MM.1S (cell line): Measurements from ENCODE around the gene ANP32A.

Experiments
- DNase-seq: peaks from one replicate; pipeline ENCODE4 v3.0.0-alpha.2; 2015
- H2AFZ ChIP-seq: fragments of 300-600 bp; sonication (generic); 2 replicates; pipeline ENCODE4 v1.6.0; 2016; ENCODE audit warnings: antibody characterized with exemption, low read length
- H3F3A ChIP-seq: fragments of 300-600 bp; sonication (generic); 2 replicates; pipeline ENCODE4 v1.6.1; 2016; ENCODE audit warnings: mild to moderate bottlenecking, antibody characterized with exemption, low read length, moderate library complexity, mixed read lengths; ENCODE audit not compliant: insufficient read depth
- H3K27ac ChIP-seq: fragments of 300-600 bp; sonication (generic); 2 replicates; pipeline ENCODE4 v1.5.1; 2016; ENCODE audit warnings: mild to moderate bottlenecking, low read length
- H3K27me3 ChIP-seq: fragments of 300-600 bp; sonication (generic); replicated peaks from 2 replicates; pipeline ENCODE4 v1.6.0; 2016; ENCODE audit warnings: low read length; ENCODE audit not compliant: insufficient read depth
- H3K36me3 ChIP-seq: fragments of 300-600 bp; sonication (generic); replicated peaks from 2 replicates; pipeline ENCODE4 v1.6.1; 2016; ENCODE audit warnings: mild to moderate bottlenecking, low read length, mixed read lengths; ENCODE audit not compliant: insufficient read depth
- H3K4me1 ChIP-seq: fragments of 300-600 bp; sonication (generic); 2 replicates; pipeline ENCODE4 v1.6.1; 2016; ENCODE audit warnings: low read length, mixed read lengths
- H3K4me2 ChIP-seq: fragments of 300-600 bp; sonication (generic); 2 replicates; pipeline ENCODE4 v1.6.0; 2016; ENCODE audit warnings: low read depth, low read length
- H3K4me3 ChIP-seq: fragments of 300-600 bp; sonication (generic); 2 replicates; pipeline ENCODE4 v1.5.1; 2016; ENCODE audit warnings: low read length, mixed read lengths
- H3K79me2 ChIP-seq: fragments of 300-600 bp; sonication (generic); 2 replicates; pipeline ENCODE4 v1.6.1; 2016; ENCODE audit warnings: mixed run types, low read length, mixed read lengths
- H3K9ac ChIP-seq: fragments of 300-600 bp; sonication (generic); 2 replicates; pipeline ENCODE4 v1.6.1; 2016; ENCODE audit warnings: low read length, mixed read lengths
- H3K9me2 ChIP-seq: fragments of 300-600 bp; sonication (generic); replicated peaks from 2 replicates; pipeline ENCODE4 v1.6.1; 2016; ENCODE audit warnings: mild to moderate bottlenecking, low read length, mixed read lengths; ENCODE audit not compliant: insufficient read depth
- H3K9me3 ChIP-seq: fragments of 300-600 bp; sonication (generic); replicated peaks from 2 replicates; pipeline ENCODE4 v1.6.1; 2016; ENCODE audit warnings: mild to moderate bottlenecking, low read length, mixed read lengths; ENCODE audit not compliant: insufficient read depth
- H4K20me1 ChIP-seq: fragments of 300-600 bp; sonication (generic); 2 replicates; pipeline ENCODE4 v1.6.1; 2016; ENCODE audit warnings: mild to moderate bottlenecking, low read length, moderate library complexity, mixed read lengths; ENCODE audit not compliant: insufficient read depth
- CTCF ChIP-seq: fragments of 300-600 bp; sonication (generic); IDR thresholded peaks from 2 replicates; pipeline ENCODE4 v1.5.1; 2016; ENCODE audit warnings: antibody characterized with exemption, low read length, mixed read lengths
- EZH2 ChIP-seq: fragments of 300-600 bp; sonication (generic); optimal IDR thresholded peaks from 2 replicates; pipeline ENCODE3; 2017; ENCODE audit warnings: low read depth, mild to moderate bottlenecking, antibody characterized with exemption, low read length, mixed read lengths
- EZH2phosphoT487 ChIP-seq: fragments of 300-600 bp; sonication (generic); IDR thresholded peaks from 2 replicates; pipeline ENCODE4 v1.6.1; 2018; ENCODE audit warnings: antibody characterized with exemption, low read length

The ANP32A gene

GRCh38 chr15:68814596-68814995 is 6.1 kb downstream of the ANP32A start:
- H3K79me2 ChIP-seq, result peaks cover 99% of the 10 kb centered on the region
- H3K27ac ChIP-seq, result no peak overlapping the region
- peaks cover 52% of the 10 kb centered on the region for H4K20me1 ChIP-seq
- no peaks in the 10 kb centered on the region for H3K27me3 ChIP-seq
- H3K9me3 ChIP-seq, result no peaks in the 10 kb centered on the region
- no peak for DNase-seq
- peaks cover 15% of the 10 kb centered on the region for H3K4me1 ChIP-seq
- H3K4me2 ChIP-seq, result no peak overlapping the region
- no peak overlapping the region for H3K9ac ChIP-seq
- no peak overlapping the region for H2AFZ ChIP-seq
- TF ChIP-seq EZH2 (no peak), EZH2phosphoT487 (no peak), CTCF (no peak)
- H3K36me3 ChIP-seq, result peaks cover 6% of the 10 kb centered on the region; the same call in 1 of the 2 replicates
- H3K9me2 ChIP-seq, result no peaks in the 10 kb centered on the region
- H3K4me3 ChIP-seq, result no peak overlapping the region
- H3F3A ChIP-seq, result 0 out of 2 replicates have a peak, but pooled peaks cover 9% of the 10 kb centered on the region

GRCh38 chr15:68812597-68813431 is 7.9 kb downstream of the ANP32A start:
- Histone ChIP-seq H3K4me1 (peaks cover 15% of the 10 kb centered on the region), H3K36me3 (peaks cover 6% of the 10 kb centered on the region; the same call in 1 of the 2 replicates), H3K9me2 (no peaks in the 10 kb centered on the region), H3F3A (0 out of 2 replicates have a peak, but pooled peaks cover 3% of the 10 kb centered on the region), H3K27ac (no peak overlapping the region), H3K9me3 (no peaks in the 10 kb centered on the region), H3K79me2 (peaks cover 100% of the 10 kb centered on the region), H2AFZ (no peak overlapping the region), H3K27me3 (no peaks in the 10 kb centered on the region), H3K4me3 (no peak overlapping the region), H4K20me1 (peaks cover 70% of the 10 kb centered on the region), H3K9ac (no peak overlapping the region), H3K4me2 (no peak overlapping the region)
- TF ChIP-seq EZH2phosphoT487, result no peak
- TF ChIP-seq EZH2, result no peak
- no peak for DNase-seq

DNA sequence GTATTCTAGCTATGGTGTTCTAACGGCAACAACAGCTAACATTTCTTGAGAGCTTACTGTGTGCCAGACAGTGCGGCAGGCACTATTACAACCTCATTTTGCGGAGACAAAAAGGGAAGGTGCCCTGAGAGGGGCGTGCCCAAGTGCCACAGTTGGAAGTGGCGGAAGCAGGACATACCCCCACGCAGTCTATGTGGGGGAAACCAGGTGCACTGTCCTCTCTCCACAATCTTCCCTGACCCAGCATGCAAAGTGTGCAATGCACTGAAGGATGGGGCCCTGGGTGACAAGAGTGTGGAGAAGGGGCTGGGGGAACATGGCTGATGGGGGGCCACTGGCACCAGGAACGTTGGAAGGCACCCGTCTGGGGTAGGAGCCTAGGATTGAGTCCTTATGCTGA is 8.6 kb downstream of the ANP32A start:
- Histone ChIP-seq H3K27ac (no peak overlapping the region), H3K9ac (no peak overlapping the region), H4K20me1 (peaks cover 77% of the 10 kb centered on the region), H2AFZ (no peak overlapping the region), H3K36me3 (peaks cover 6% of the 10 kb centered on the region; the same call in 1 of the 2 replicates), H3F3A (no peaks in the 10 kb centered on the region), H3K4me3 (no peak overlapping the region), H3K27me3 (no peaks in the 10 kb centered on the region), H3K9me3 (no peaks in the 10 kb centered on the region), H3K4me2 (no peak overlapping the region), H3K79me2 (peaks cover 100% of the 10 kb centered on the region), H3K9me2 (no peaks in the 10 kb centered on the region), H3K4me1 (peaks cover 15% of the 10 kb centered on the region)
- TF ChIP-seq EZH2phosphoT487, result no peak
- no peak for TF ChIP-seq CTCF
- TF ChIP-seq EZH2, result no peak
- DNase-seq, result no peak

DNA sequence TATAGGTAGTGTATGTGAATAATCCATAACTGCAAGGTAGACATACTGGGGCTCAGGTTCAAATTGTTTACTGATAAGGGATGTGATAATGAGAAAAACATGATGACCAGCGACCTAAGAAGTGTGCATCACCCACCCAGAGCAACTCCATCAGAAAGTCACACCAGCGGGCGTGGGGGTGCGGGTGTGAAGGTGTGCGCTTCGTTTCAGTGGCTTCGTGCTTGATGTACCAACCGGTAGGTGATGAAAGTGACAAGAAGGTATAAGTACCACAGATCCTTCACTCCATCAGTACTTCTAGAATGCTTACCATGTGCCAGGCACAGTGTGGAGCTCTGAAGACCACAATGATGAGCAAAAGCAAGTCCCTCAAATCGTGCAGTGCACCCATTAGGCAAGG is 11.2 kb downstream of the ANP32A start:
- TF ChIP-seq EZH2phosphoT487 (no peak), EZH2 (no peak), CTCF (no peak)
- H3K79me2 ChIP-seq, result peaks cover 100% of the 10 kb centered on the region
- H3K9me3 ChIP-seq, result no peaks in the 10 kb centered on the region
- H2AFZ ChIP-seq, result no peak overlapping the region
- H3K27me3 ChIP-seq, result no peaks in the 10 kb centered on the region
- no peak for DNase-seq
- H3F3A ChIP-seq, result no peaks in the 10 kb centered on the region
- no peak overlapping the region for H3K4me3 ChIP-seq
- no peak overlapping the region for H3K9ac ChIP-seq
- H4K20me1 ChIP-seq, result peaks cover 81% of the 10 kb centered on the region
- H3K9me2 ChIP-seq, result no peaks in the 10 kb centered on the region
- no peaks in the 10 kb centered on the region for H3K4me1 ChIP-seq
- no peak overlapping the region for H3K4me2 ChIP-seq
- H3K36me3 ChIP-seq, result no peaks in the 10 kb centered on the region
- H3K27ac ChIP-seq, result no peak overlapping the region
